GM13976 (cell line): ENCODE results near the gene CISTR.
"Not testable (repeated sequence)": the region's sequence is repeated elsewhere in the genome, so short reads cannot be mapped to it uniquely, and the experiment has no call there.

ENCODE experiments used
- DNase-seq: peaks from one replicate; pipeline ENCODE4 v3.0.0; 2012; ENCODE audit warnings: low spot score
- in situ Hi-C: fragments of 300-500 bp; cut with MboI; formaldehyde crosslinking; loops from one replicate; pipeline ENCODE4 v1.12.0; 2022; ENCODE audit warnings: low sequenced_read_pairs, mixed read lengths, inconsistent platforms; ENCODE audit not compliant: unreplicated experiment
- TF ChIP-seq, protein P1 (sequence below): IDR thresholded peaks from 2 replicates; pipeline ENCODE4 v1.5.1; 2012; ENCODE audit warnings: borderline replicate concordance, mild to moderate bottlenecking; ENCODE audit not compliant: insufficient read depth; ENCODE audit errors: extremely low read depth, missing control alignments, control extremely low read depth

CISTR gene

DNA sequence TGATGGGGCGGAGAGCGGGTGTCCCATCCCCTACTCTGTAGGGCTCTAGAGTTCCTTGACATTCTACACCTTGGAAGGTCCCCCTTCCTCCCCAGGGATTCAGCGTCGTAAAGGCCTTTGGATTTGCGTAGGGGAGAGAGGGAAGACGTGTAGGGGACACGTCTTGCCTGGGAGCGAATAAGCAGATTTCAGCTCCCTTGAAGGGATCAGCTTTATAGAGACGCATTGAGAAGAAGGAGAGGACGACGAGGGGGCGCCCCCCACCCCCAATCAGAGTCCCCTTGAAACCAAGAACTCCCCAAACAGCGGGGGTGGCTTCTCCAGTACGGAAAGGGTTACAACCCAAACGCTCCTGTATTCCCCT lies 24.9 kb downstream of the CISTR start:
- TF ChIP-seq, protein P1, sequence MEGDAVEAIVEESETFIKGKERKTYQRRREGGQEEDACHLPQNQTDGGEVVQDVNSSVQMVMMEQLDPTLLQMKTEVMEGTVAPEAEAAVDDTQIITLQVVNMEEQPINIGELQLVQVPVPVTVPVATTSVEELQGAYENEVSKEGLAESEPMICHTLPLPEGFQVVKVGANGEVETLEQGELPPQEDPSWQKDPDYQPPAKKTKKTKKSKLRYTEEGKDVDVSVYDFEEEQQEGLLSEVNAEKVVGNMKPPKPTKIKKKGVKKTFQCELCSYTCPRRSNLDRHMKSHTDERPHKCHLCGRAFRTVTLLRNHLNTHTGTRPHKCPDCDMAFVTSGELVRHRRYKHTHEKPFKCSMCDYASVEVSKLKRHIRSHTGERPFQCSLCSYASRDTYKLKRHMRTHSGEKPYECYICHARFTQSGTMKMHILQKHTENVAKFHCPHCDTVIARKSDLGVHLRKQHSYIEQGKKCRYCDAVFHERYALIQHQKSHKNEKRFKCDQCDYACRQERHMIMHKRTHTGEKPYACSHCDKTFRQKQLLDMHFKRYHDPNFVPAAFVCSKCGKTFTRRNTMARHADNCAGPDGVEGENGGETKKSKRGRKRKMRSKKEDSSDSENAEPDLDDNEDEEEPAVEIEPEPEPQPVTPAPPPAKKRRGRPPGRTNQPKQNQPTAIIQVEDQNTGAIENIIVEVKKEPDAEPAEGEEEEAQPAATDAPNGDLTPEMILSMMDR = no peak
- in situ Hi-C loops = no loop called here
- DNase-seq = no peak

DNA sequence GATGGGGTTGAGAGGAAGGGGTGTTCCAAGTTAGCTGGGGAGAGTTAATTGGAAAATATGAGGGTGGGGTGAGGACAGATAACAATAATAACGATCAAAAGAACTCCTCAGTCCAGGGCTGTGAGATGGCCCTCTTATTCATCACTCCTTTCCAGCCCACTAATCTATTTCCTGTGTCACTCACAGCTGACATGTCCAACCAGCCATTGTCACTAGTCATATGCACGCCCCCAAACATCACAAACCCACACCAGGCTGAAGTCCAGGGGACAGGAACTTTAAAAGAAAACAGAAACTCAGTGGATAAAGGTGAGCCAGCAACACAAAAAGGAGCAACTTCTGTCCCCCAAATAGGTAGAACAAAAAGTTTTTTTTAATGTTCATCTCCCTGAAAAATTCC lies 25.4 kb downstream of the CISTR start:
- TF ChIP-seq, protein P1 = no peak
- peak; percentile 51 for DNase-seq
- in situ Hi-C loops = no loop called here

DNA sequence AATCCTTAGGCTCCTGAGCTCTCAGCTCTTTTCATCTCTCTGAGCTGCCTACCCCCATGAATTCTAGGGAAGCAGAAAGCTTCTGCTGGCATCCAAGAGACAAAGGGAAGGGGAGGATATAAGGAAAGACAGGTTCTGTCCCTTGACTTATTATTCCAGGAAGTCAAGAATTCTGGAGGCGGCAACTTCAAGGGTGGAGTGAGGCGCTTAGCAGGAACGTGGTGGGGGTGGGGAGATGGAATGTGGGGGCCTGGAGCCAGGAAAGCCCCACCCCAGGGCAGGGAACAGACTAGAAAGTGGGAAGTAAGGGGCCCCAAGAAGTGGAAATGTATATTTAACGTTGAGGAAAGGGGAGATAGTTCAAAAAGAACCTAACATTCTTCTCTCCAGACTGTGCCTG lies 26.0 kb downstream of the CISTR start:
- TF ChIP-seq, protein P1 = no peak
- in situ Hi-C loops = no loop called here
- DNase-seq = no peak

DNA sequence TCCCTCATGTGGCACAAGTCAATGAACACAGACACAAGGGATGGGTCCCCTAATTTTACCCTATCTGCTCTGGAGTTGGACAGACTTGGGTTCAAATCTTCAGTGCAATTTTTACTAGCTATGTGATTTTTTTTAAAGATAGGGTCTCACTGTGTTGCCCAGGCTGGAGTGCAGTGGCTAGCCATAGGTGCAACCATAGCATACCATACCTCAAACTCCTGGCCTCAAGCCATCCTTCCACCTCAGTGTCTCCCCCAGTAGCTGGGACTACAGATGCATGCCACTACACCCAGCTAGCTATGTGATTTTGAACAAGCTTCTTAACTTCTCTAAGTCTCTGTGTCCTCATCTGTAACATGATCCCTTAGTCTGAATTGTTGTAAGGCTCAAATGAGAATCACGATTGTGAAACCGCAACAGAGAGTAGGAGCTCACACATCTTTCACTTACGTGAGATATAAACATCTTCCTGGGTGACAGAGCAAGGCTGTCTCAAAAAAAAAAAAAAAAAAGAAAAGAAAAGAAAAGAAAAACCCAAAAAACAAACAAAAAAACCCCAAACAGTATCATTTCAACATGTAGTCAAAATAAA lies 29.2 kb downstream of the CISTR start:
- TF ChIP-seq, protein P1 = no peak
- in situ Hi-C loops = no loop called here
- DNase-seq = peak; percentile 52

DNA sequence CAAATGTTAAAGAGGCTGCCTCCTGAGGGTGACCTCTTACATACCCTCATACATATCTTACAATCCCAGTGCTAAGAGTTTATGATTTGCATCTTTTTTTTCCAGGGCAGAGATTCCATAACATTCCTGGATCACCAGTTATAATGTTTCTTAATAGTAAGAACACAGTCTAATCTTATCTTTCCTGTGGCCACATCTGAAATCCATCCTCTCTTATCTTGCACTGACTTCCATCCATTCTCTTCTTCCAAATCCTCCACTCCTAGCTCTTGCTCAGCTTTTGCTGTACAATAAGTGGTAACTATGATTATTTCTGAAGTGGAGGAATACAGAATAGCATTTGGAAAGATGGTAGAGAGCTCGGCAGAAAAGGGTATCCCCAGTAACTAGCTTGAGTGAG lies 30.8 kb downstream of the CISTR start:
- TF ChIP-seq, protein P1 = no peak
- no peak for DNase-seq
- in situ Hi-C loops = no loop called here

DNA sequence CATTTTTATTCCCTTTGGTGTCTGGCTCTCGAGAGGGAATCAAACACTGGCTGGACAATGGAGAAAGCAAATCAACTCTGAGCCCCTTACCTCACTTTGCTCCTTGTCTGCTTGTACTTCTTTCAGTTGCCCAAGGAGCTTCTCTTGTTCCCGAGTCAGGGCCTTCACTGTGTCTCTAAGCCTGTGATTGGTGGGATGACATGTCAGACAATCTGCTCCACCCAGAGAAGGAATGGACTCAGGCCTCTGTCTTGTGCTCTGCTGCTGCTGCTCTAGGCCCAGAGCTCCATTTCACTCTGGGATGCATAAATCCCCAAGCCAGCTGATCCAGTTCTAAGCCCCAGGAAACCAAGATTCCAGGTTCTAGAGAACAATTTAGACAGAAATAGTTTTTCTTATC lies 32.1 kb downstream of the CISTR start:
- no peak for DNase-seq
- TF ChIP-seq, protein P1 = no peak
- in situ Hi-C loops = no loop called here

DNA sequence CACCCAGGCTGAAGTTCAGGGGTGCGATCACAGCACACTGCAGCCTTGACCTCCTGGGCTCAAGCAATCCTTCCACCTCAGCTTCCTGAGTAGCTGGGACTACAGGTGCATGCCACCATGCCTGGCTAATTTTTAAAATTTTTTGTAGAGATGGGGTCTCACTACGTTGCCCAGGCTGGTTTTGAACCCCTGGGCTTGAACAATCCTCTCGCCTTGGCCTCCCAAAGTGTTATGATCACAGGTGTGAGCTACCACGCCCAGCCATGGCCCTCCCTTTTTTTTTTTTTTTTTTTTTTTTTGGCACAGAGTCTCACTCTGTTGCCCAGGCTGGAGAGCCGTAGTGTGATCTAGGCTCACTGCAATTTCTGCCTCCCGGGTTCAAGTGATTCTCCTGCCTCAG lies 33.2 kb downstream of the CISTR start:
- DNase-seq, in situ Hi-C loops: not testable (repeated sequence)

DNA sequence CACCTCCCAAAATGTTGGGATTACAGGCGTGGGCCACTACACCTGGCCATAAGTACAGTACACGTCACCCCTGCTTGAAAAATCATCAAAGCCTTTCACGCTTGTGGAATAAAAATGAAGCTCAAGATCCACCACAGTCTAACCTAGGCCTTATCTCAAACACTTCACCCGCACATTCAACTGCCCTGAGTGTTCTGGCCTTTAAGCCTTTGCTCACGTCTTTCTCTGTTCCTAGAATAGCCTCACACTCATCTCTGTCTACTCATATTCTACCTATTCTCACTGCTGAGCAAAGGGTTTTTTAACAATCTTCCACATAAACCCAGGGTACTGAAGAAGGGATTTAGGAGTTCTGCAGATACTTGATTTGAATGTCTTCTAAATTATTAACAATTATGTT lies 34.5 kb downstream of the CISTR start:
- DNase-seq = no peak
- in situ Hi-C loops = no loop called here
- TF ChIP-seq, protein P1 = no peak
